ENCODE measurements around the gene RAB39A.

RAB39A gene

DNA sequence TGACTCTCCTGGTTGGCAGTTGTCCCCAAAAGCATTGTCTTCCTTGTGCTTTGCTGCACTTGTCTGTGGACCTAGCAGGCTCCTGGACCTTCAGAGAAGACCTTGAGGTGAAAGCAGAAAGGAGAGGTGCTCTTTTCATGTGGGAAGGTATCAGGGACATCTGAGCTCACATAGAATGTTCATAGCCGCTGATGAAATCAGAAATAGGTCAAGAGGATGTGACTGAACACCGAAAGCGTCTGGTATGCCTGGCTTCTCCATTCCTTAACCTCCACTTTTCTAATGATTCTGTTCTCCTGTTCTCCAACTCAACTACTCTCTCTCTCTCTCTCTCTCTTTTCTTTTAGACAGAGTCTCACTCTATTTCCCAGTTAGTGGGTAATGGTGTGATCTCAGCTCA, 74.2 kb downstream of the RAB39A start:
- no peak for TF ChIP-seq FOXM1 (IDR thresholded peaks at IDR 0.05; ENCODE audit: borderline replicate concordance, low read depth)
- TF ChIP-seq, protein P1, sequence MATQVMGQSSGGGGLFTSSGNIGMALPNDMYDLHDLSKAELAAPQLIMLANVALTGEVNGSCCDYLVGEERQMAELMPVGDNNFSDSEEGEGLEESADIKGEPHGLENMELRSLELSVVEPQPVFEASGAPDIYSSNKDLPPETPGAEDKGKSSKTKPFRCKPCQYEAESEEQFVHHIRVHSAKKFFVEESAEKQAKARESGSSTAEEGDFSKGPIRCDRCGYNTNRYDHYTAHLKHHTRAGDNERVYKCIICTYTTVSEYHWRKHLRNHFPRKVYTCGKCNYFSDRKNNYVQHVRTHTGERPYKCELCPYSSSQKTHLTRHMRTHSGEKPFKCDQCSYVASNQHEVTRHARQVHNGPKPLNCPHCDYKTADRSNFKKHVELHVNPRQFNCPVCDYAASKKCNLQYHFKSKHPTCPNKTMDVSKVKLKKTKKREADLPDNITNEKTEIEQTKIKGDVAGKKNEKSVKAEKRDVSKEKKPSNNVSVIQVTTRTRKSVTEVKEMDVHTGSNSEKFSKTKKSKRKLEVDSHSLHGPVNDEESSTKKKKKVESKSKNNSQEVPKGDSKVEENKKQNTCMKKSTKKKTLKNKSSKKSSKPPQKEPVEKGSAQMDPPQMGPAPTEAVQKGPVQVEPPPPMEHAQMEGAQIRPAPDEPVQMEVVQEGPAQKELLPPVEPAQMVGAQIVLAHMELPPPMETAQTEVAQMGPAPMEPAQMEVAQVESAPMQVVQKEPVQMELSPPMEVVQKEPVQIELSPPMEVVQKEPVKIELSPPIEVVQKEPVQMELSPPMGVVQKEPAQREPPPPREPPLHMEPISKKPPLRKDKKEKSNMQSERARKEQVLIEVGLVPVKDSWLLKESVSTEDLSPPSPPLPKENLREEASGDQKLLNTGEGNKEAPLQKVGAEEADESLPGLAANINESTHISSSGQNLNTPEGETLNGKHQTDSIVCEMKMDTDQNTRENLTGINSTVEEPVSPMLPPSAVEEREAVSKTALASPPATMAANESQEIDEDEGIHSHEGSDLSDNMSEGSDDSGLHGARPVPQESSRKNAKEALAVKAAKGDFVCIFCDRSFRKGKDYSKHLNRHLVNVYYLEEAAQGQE (IDR thresholded peaks at IDR 0.05; ENCODE audit: low read depth), result no peak
- TF ChIP-seq, protein P2, sequence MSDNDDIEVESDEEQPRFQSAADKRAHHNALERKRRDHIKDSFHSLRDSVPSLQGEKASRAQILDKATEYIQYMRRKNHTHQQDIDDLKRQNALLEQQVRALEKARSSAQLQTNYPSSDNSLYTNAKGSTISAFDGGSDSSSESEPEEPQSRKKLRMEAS (IDR thresholded peaks at IDR 0.05), result no peak
- no peak for TF ChIP-seq RAD21 (IDR thresholded peaks at IDR 0.05; ENCODE audit: low read depth)
- no peak for TF ChIP-seq TCF12 (IDR thresholded peaks at IDR 0.05; ENCODE audit: low read depth)
- no peak for TF ChIP-seq EGR1 (IDR thresholded peaks at IDR 0.05)
- no peak for TF ChIP-seq YY1 (IDR thresholded peaks at IDR 0.05; ENCODE audit: low read depth)
- TF ChIP-seq TAF1 (IDR thresholded peaks at IDR 0.05; ENCODE audit: low read depth), result no peak

DNA sequence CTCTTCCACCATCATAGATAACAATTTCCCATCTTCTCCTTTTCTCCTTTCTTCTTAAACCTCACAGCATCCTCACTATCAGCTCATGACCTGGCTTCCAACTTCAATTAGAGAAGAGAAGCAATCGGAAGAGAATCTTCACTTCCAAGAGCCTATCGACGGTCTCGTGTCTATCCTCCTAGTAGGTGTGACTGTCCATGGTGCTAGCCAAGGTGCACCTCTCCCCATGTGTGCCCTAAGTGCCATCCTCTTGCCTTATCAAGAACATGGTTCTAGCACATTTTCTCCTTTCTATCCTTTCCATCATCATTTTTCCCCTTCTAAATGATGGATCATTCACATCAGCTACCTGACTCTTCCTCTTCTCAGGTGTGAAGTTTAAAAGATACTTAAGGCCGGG, 75.4 kb downstream of the RAB39A start:
- TF ChIP-seq CEBPB (IDR thresholded peaks at IDR 0.05), result no peak
- TF ChIP-seq, protein P1 (IDR thresholded peaks at IDR 0.05; ENCODE audit: low read depth), result peak; percentile 77

DNA sequence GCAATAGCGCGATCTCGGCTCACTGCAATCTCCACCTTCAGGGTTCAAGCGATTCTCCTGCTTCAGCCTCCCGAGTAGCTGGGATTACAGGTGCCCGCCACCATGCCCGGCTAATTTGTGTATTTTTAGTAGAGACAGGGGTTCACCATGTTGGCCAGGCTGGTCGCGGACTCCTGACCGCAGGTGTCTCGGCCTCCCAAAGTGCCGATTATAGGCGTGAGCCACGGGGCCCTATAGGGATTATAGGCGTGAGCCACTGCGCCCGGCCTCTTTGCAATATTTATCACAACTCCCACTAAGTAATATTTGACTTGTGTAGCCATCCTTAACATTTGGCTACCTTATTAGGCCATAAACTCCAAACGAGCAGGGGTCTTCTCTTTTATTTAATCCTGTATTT, 79.6 kb downstream of the RAB39A start:
- TF ChIP-seq TEAD4 (IDR thresholded peaks at IDR 0.05) (no peak), CREB1 (IDR thresholded peaks at IDR 0.05; ENCODE audit: low read depth) (no peak), TAF1 (IDR thresholded peaks at IDR 0.05; ENCODE audit: low read depth) (no peak), CEBPB (IDR thresholded peaks at IDR 0.05) (no peak), EGR1 (IDR thresholded peaks at IDR 0.05) (no peak), YY1 (IDR thresholded peaks at IDR 0.05; ENCODE audit: low read depth) (no peak), TCF12 (IDR thresholded peaks at IDR 0.05; ENCODE audit: low read depth) (no peak), ZBTB7A (IDR thresholded peaks at IDR 0.05; ENCODE audit: low read depth) (no peak), NFIC (IDR thresholded peaks at IDR 0.05) (no peak)
- TF ChIP-seq, protein P2 (IDR thresholded peaks at IDR 0.05), result no peak
- TF ChIP-seq, protein P1 (IDR thresholded peaks at IDR 0.05; ENCODE audit: low read depth), result no peak

DNA sequence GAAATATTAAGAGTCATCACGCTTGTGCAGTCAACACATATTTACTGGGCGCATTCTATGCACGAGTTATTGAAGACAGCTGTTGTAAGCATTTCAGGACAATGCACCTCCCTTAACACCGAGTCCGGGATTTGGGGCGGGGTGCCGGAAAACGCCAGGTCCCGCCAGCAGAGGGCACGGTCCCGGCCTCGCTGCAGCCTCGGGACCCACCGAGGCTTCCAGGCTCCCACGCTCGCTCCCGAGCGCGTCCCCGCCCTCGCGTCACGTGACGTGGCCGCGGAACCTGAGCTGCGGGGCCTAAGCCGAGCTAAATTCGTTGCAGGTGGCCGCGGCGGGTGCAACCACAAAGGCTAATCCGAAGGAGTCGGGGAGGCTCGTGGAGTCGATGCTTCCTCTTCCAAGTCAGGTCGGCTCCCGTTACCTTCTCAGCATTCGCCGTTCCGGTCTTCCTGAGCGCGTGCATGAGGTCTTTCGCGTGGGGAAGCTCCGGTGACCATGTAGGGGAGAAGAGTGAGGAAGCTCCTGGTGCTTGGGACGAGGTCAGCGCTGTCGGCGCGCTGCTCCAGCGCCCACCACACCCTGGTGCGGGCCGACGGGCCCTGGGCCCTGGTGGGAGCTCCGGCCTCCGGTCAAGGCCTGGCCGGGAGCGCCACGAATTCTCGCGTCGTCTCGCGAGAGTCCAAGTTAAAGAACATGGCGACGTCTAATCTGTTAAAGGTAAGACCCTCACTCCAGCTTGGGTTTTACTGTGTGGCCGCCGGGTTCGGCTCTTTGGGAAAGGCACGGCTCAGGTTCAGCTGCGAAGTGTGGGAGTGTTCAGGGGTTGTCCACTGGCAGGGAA, 80.6 kb downstream of the RAB39A start, which contains the start of gene CUL5:
CUL5 (plus strand) TSS at position 243 of the 841 bp plus-strand sequence; CDS start at position 694, 451 bp downstream.
- TF ChIP-seq TAF1 (IDR thresholded peaks at IDR 0.05; ENCODE audit: low read depth) (peak; percentile 80), CREB1 (IDR thresholded peaks at IDR 0.05; ENCODE audit: low read depth) (no peak), TCF12 (IDR thresholded peaks at IDR 0.05; ENCODE audit: low read depth) (peak; percentile 65), TEAD4 (IDR thresholded peaks at IDR 0.05) (peak; percentile 51; the same call in 1 of the 2 replicates), EGR1 (IDR thresholded peaks at IDR 0.05) (0 out of 2 replicates have a peak, but pooled peaks have one; percentile 21), CEBPB (IDR thresholded peaks at IDR 0.05) (no peak), FOXM1 (IDR thresholded peaks at IDR 0.05; ENCODE audit: borderline replicate concordance, low read depth) (no peak), EP300 (IDR thresholded peaks at IDR 0.05; ENCODE audit: borderline replicate concordance) (peak; percentile 43; the same call in 1 of the 2 replicates), ZBTB7A (IDR thresholded peaks at IDR 0.05; ENCODE audit: low read depth) (no peak), NFIC (IDR thresholded peaks at IDR 0.05) (no peak), RAD21 (IDR thresholded peaks at IDR 0.05; ENCODE audit: low read depth) (peak; percentile 60; the same call in 1 of the 2 replicates), YY1 (IDR thresholded peaks at IDR 0.05; ENCODE audit: low read depth) (peak; percentile 84)
- TF ChIP-seq, protein P1 (IDR thresholded peaks at IDR 0.05; ENCODE audit: low read depth), result 0 out of 2 replicates have a peak, but pooled peaks have one; percentile 14
- TF ChIP-seq, protein P3, sequence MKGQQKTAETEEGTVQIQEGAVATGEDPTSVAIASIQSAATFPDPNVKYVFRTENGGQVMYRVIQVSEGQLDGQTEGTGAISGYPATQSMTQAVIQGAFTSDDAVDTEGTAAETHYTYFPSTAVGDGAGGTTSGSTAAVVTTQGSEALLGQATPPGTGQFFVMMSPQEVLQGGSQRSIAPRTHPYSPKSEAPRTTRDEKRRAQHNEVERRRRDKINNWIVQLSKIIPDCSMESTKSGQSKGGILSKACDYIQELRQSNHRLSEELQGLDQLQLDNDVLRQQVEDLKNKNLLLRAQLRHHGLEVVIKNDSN (IDR thresholded peaks at IDR 0.05), result peak; percentile 99
- TF ChIP-seq, protein P2 (IDR thresholded peaks at IDR 0.05), result peak; percentile 91

Data from Ishikawa (cell line).